Endothelial cell of umbilical vein (primary cell): ENCODE data around the gene LMCD1. TPM values are rescaled to one million over a fixed set of nuclear protein-coding genes. Genes with fewer than 3 reads are reported as not detected.

Experiments used
- BruUV-seq: library from RNA; stranded (reverse); fragments of 400-500 nt; replicated peaks from 2 replicates; lab custom pipeline; 2021; lab: Mats Ljungman, UMichigan
- CTCF ChIA-PET: fragments of 300-600, 350-600 bp; sonication (Branson Sonifier 250); formaldehyde crosslinking; loops from one replicate; lab custom pipeline; 2021; ENCODE audit warnings: antibody characterized with exemption, inconsistent platforms; lab: Charles Lee
- POLR2A ChIA-PET: fragments of 300-600, 350-600 bp; sonication (Branson Sonifier 250); formaldehyde crosslinking; loops from one replicate; lab custom pipeline; 2021; ENCODE audit warnings: antibody characterized with exemption, inconsistent platforms; lab: Charles Lee
- DNase-seq: peaks from one replicate; pipeline ENCODE4 v3.0.0-alpha.2; 2011; ENCODE audit warnings: low read depth, low spot score
- FAIRE-seq: peaks from 2 replicates; lab custom pipeline; 2011; peaks lifted over from hg19 to GRCh38; lab: Jason Lieb, UNC
- H2AFZ ChIP-seq: 2 replicates; pipeline ENCODE4 v1.6.0; 2012; ENCODE audit warnings: low read depth, low read length, control low read depth, inconsistent platforms
- H3K27ac ChIP-seq: 2 replicates; pipeline ENCODE4 v1.5.1; 2011; ENCODE audit warnings: low read depth, mild to moderate bottlenecking, control low read depth, low read length, moderate library complexity; ENCODE audit not compliant: insufficient read depth
- H3K27me3 ChIP-seq, 2 experiments: 2 replicates each; pipeline versions ENCODE4 v1.6.0 to v1.6.1; 2011; ENCODE audit warnings: low read length in 2 of 2, mixed read lengths in 1 of 2; ENCODE audit not compliant: control insufficient read depth in 2 of 2, insufficient read depth in 2 of 2
- H3K36me3 ChIP-seq, 2 experiments: 2 replicates in 1 of 2; 3 replicates in 1 of 2; pipeline ENCODE4 v1.5.1; 2011; ENCODE audit warnings: low read length in 2 of 2, mild to moderate bottlenecking in 1 of 2, moderate library complexity in 1 of 2; ENCODE audit not compliant: control insufficient read depth in 2 of 2, insufficient read depth in 2 of 2; ENCODE audit errors: extremely low read depth in 1 of 2
- H3K4me1 ChIP-seq: 3 replicates; pipeline ENCODE4 v1.5.1; 2011; ENCODE audit warnings: mild to moderate bottlenecking, low read length; ENCODE audit not compliant: control insufficient read depth, insufficient read depth; ENCODE audit errors: extremely low read depth
- H3K4me2 ChIP-seq: 2 replicates; pipeline ENCODE4 v1.6.1; 2011; ENCODE audit warnings: low read length, control low read depth, mixed read lengths; ENCODE audit not compliant: insufficient read depth
- H3K4me3 ChIP-seq, 3 experiments: fragments of 200-600 bp in 1 of 3; sonication (generic), shearing (Covaris generic) in 1 of 3; replicated peaks in 1 of 3; 2 replicates each; pipeline ENCODE4 v1.5.1; 2011 to 2016; ENCODE audit warnings: control low read depth in 3 of 3, low read length in 3 of 3, mild to moderate bottlenecking in 2 of 3, inconsistent platforms in 1 of 3, low read depth in 1 of 3, moderate library complexity in 1 of 3; ENCODE audit not compliant: insufficient read depth in 1 of 3
- H3K79me2 ChIP-seq: 2 replicates; pipeline ENCODE4 v1.6.0; 2012; ENCODE audit warnings: low read length, inconsistent platforms; ENCODE audit not compliant: control insufficient read depth, insufficient read depth
- H3K9ac ChIP-seq: replicated peaks from 2 replicates; pipeline ENCODE3; 2011; ENCODE audit warnings: low read length, control low read depth; ENCODE audit not compliant: insufficient read depth; ENCODE audit errors: extremely low read depth
- H3K9me1 ChIP-seq: replicated peaks from 3 replicates; pipeline ENCODE4 v1.6.0; 2011; ENCODE audit warnings: mild to moderate bottlenecking, low read length; ENCODE audit not compliant: control insufficient read depth, insufficient read depth; ENCODE audit errors: extremely low read depth
- H3K9me3 ChIP-seq: replicated peaks from 2 replicates; pipeline ENCODE4 v1.5.1; 2012; ENCODE audit warnings: low read length, inconsistent platforms; ENCODE audit not compliant: control insufficient read depth, insufficient read depth
- H4K20me1 ChIP-seq: replicated peaks from 2 replicates; pipeline ENCODE3; 2011; ENCODE audit warnings: mild to moderate bottlenecking, low read length; ENCODE audit not compliant: control insufficient read depth, insufficient read depth; ENCODE audit errors: extremely low read depth
- EZH2 ChIP-seq: IDR thresholded peaks from 2 replicates; pipeline ENCODE4 v1.6.1; 2012; ENCODE audit warnings: borderline replicate concordance, low read depth, mild to moderate bottlenecking, moderate library complexity, low read length, inconsistent platforms; ENCODE audit not compliant: severe bottlenecking
- FOS ChIP-seq: IDR thresholded peaks from 2 replicates; pipeline ENCODE4 v1.6.1; 2011; ENCODE audit warnings: mild to moderate bottlenecking, low read length, moderate library complexity, borderline replicate concordance; ENCODE audit not compliant: insufficient read depth
- GATA2 ChIP-seq: IDR thresholded peaks from 2 replicates; pipeline ENCODE4 v1.7.0; 2011; ENCODE audit warnings: low read depth, mild to moderate bottlenecking, moderate library complexity, mixed read lengths, low read length; ENCODE audit not compliant: insufficient read length, insufficient read depth
- JUN ChIP-seq: IDR thresholded peaks from 2 replicates; pipeline ENCODE4 v1.6.1; 2011; ENCODE audit warnings: borderline replicate concordance, low read depth; ENCODE audit not compliant: insufficient read length, insufficient read depth
- MAX ChIP-seq: IDR thresholded peaks from 2 replicates; pipeline ENCODE4 v1.6.1; 2011; ENCODE audit not compliant: insufficient read depth, insufficient read length
- MYC ChIP-seq: IDR thresholded peaks from one replicate; pipeline ENCODE4 v1.6.1; 2011; ENCODE audit warnings: mild to moderate bottlenecking, low read depth, low read length
- POLR2A ChIP-seq: IDR thresholded peaks from 2 replicates; pipeline ENCODE4 v1.6.1; 2012; ENCODE audit warnings: low read depth, mild to moderate bottlenecking, control low read depth, low read length
- POLR2AphosphoS5 ChIP-seq: IDR thresholded peaks from 2 replicates; pipeline ENCODE4 v1.6.1; 2012; ENCODE audit warnings: low read depth, mild to moderate bottlenecking, control low read depth, low read length, moderate library complexity; ENCODE audit not compliant: insufficient read depth
- dilution Hi-C: fragments of 300-500 bp; cut with MboI; formaldehyde crosslinking; loops from one replicate; pipeline ENCODE4 v1.15.0; 2019; ENCODE audit warnings: low sequenced_read_pairs; ENCODE audit not compliant: extremely low pct_ligation_motif_present
- intact Hi-C: fragments of 100-400 bp; cut with micrococcal nuclease; formaldehyde crosslinking; loops from one replicate; pipeline ENCODE4 v1.10.0; 2022
- polyA plus RNA-seq, 4 experiments: library from polyadenylated mRNA; depleted of rRNA in 3 of 4; stranded (reverse) in 3 of 4; unstranded in 1 of 4; fragments of >200 nt; gene quantifications; 2 replicates each; pipeline versions ENCODE4 v1.2.1 to v1.2.3, GENCODE V29; 2011 to 2012; ENCODE audit warnings: missing spikeins in 1 of 4
- total RNA-seq: library from RNA; stranded (reverse); gene quantifications from 2 replicates; pipeline ENCODE4 v1.2.3, GENCODE V29; 2021
- TF ChIP-seq, protein P1 (sequence below), 2 donors: IDR thresholded peaks; 1 replicate in 1 of 2; 2 replicates in 1 of 2; pipeline ENCODE4 v1.5.1; 2011; ENCODE audit warnings: low read length in 2 of 2, mild to moderate bottlenecking in 2 of 2, moderate library complexity in 2 of 2, control low read depth in 1 of 2, inconsistent platforms in 1 of 2, low read depth in 1 of 2; ENCODE audit not compliant: insufficient read depth in 1 of 2; ENCODE audit errors: extremely low read depth in 1 of 2

Gene LMCD1
- total and polyA plus RNA-seq, 2 donors (not counting 3 experiments of a cell fraction or from before 2014, with no cell fraction given): 7.6 to 14.5 TPM

DNA sequence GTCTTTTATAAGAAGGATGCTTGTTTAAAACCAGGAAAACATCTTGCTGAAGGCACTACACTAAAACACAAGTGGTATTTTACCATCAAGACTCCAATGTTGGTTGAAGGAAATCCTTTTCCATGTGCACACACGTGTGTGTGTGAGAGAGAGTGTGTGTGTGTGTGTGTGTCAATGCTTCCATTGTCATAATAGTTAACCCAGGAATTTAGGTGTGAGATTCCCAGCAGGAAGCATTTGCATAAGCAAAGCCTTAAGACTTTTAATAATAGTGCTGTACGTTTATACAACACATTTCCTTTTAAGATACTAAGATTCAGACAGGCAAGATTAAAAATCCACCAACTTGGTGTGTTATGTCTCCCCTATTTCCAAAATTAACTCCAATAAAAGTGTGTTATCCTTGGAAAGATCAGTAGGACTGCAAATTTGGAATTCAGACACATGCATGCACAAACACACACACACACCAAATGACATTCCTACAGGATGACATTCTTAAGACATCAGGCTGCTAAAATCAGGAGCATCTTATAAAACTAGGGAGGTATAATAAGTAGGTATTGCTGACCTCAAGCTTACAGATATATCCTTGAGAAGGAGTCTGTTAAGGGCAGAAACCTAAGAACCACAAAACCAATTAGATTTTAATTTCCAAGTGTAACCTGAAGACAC lies 18.3 kb downstream of the LMCD1 start:
- DNase-seq (peak; percentile 21), FAIRE-seq (no peak)
- Histone ChIP-seq H3K9me1 (no peaks in the 10 kb centered on the region), H4K20me1 (no peaks in the 10 kb centered on the region), H3K9me3 (no peaks in the 10 kb centered on the region), H3K79me2 (no peaks in the 10 kb centered on the region), H3K36me3 (no peaks in the 10 kb centered on the region), H2AFZ (no peak overlapping the region), H3K4me3 (no peak overlapping the region), H3K27ac (no peak overlapping the region), H3K4me2 (no peak overlapping the region), H3K27me3 (no peaks in the 10 kb centered on the region), H3K9ac (no peak overlapping the region), H3K4me1 (peaks cover 7% of the 10 kb centered on the region)
- ChIA-PET POLR2A (no interaction called here), CTCF (no interaction called here)
- dilution Hi-C loops (no loop called here), intact Hi-C loops (no loop called here)
- TF ChIP-seq GATA2 (no peak), JUN (no peak), FOS (no peak), POLR2AphosphoS5 (no peak), EZH2 (no peak), MAX (no peak), MYC (no peak), POLR2A (no peak)
- TF ChIP-seq, protein P1, sequence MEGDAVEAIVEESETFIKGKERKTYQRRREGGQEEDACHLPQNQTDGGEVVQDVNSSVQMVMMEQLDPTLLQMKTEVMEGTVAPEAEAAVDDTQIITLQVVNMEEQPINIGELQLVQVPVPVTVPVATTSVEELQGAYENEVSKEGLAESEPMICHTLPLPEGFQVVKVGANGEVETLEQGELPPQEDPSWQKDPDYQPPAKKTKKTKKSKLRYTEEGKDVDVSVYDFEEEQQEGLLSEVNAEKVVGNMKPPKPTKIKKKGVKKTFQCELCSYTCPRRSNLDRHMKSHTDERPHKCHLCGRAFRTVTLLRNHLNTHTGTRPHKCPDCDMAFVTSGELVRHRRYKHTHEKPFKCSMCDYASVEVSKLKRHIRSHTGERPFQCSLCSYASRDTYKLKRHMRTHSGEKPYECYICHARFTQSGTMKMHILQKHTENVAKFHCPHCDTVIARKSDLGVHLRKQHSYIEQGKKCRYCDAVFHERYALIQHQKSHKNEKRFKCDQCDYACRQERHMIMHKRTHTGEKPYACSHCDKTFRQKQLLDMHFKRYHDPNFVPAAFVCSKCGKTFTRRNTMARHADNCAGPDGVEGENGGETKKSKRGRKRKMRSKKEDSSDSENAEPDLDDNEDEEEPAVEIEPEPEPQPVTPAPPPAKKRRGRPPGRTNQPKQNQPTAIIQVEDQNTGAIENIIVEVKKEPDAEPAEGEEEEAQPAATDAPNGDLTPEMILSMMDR (IDR thresholded peaks at IDR 0.05; ENCODE audit: extremely low read depth in 1 of 2, insufficient read depth in 1 of 2, low read depth in 1 of 2, low read length in 2 of 2): no peak
- no TSS peak for BruUV-seq
